ENCODE data around the gene PHPT1.

DNA sequence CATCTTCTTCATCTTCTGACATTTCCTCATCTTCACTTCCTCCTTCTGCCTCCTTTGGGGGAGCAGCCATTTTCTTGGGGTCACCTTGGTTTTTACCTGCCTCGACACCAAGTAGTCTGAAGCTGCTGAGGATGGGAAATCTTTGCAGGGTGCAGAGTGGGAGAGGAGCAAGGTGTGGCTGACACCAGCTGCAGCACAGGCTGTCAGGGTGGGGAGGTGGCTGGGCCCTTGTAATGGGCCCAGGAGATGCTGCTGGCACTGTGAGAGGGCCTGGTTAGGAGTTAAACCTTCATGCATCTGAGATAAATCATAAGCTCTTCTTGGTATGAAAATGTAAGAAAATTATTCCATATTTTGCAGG is 33.8 kb upstream of the PHPT1 start:
- TF ChIP-seq CTCF (IDR thresholded peaks at IDR 0.05) (no peak), POLR2A (IDR thresholded peaks at IDR 0.05; ENCODE audit: low read depth) (no peak)
